Measurements from ENCODE around the gene SNRPD3. TPM values are rescaled to one million over a fixed set of nuclear protein-coding genes. Genes with fewer than 3 reads are reported as not detected.

Gene SNRPD3
- total RNA-seq, 6 experiments from 2014 or later = 98.9 to 108 (median 104) TPM

GRCh38 chr22:24578355-24579257, 22.8 kb downstream of the SNRPD3 start:
- peak; percentile 5 for DNase-seq

GRCh38 chr22:24579258-24579601, 23.4 kb downstream of the SNRPD3 start:
- TF ChIP-seq CTCF (IDR thresholded peaks at IDR 0.05) = no peak
- H3K4me3 Mint-ChIP-seq = no peak overlapping the region
- peak overlapping the region; percentile 2; the same call in 1 of the 2 replicates for H3K27ac Mint-ChIP-seq
- no peak for DNase-seq
- H3K9me3 Mint-ChIP-seq = no peaks in the 10 kb centered on the region
- H3K4me1 Mint-ChIP-seq (ENCODE audit: low read depth) = peaks cover 35% of the 10 kb centered on the region
- peaks cover 22% of the 10 kb centered on the region for H3K36me3 Mint-ChIP-seq (ENCODE audit: low read depth)
- H3K27me3 Mint-ChIP-seq (ENCODE audit: insufficient read depth) = no peaks in the 10 kb centered on the region; the same call in 1 of the 2 replicates

More at GRCh38 chr22:24578355-24579257, 22.8 kb downstream of the SNRPD3 start:
- Mint-ChIP-seq H3K4me1 (ENCODE audit: low read depth) (peaks cover 35% of the 10 kb centered on the region), H3K27ac (peak overlapping the region; percentile 30), H3K4me3 (no peak overlapping the region), H3K9me3 (no peaks in the 10 kb centered on the region), H3K27me3 (ENCODE audit: insufficient read depth) (no peaks in the 10 kb centered on the region; the same call in 1 of the 2 replicates), H3K36me3 (ENCODE audit: low read depth) (peaks cover 24% of the 10 kb centered on the region)
- TF ChIP-seq CTCF (IDR thresholded peaks at IDR 0.05) = no peak

DNA sequence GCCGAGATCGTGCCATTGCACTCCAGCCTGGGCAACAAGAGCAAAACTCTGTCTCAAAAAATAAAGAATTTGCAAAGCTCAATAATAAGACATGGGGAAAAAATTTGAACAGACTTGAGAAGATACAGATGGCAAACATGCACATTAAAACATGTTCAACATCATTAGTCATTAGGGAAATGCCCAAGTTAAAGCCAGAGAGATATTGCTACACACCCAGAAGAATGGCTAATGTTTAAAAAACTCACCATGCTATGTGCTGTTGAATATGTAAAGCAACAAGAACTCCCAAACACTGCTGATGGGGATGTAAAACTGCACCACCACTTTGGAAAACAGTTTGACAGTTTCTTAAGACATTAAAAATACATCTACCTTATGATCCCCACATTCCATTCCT, 24.5 kb downstream of the SNRPD3 start:
- H3K9me3 Mint-ChIP-seq = no peaks in the 10 kb centered on the region

GRCh38 chr22:24582056-24582814, 26.4 kb downstream of the SNRPD3 start:
- Mint-ChIP-seq H3K27ac (no peak overlapping the region), H3K9me3 (no peaks in the 10 kb centered on the region), H3K4me1 (ENCODE audit: low read depth) (peaks cover 29% of the 10 kb centered on the region), H3K27me3 (ENCODE audit: insufficient read depth) (no peaks in the 10 kb centered on the region; the same call in 1 of the 2 replicates), H3K4me3 (no peak overlapping the region), H3K36me3 (ENCODE audit: low read depth) (peaks cover 6% of the 10 kb centered on the region)
- TF ChIP-seq CTCF (IDR thresholded peaks at IDR 0.05) = no peak
- DNase-seq = no peak

More for the DNA sequence above, 24.5 kb downstream of the SNRPD3 start:
- no peaks in the 10 kb centered on the region; the same call in 1 of the 2 replicates for H3K27me3 Mint-ChIP-seq (ENCODE audit: insufficient read depth)
- peaks cover 12% of the 10 kb centered on the region for H3K36me3 Mint-ChIP-seq (ENCODE audit: low read depth)
- peak; percentile 78 for DNase-seq
- H3K4me1 Mint-ChIP-seq (ENCODE audit: low read depth) = peaks cover 29% of the 10 kb centered on the region
- H3K4me3 Mint-ChIP-seq = no peak overlapping the region
- H3K27ac Mint-ChIP-seq = peak overlapping the region; percentile 47; the same call in 1 of the 2 replicates
- no peak for TF ChIP-seq CTCF (IDR thresholded peaks at IDR 0.05)

GRCh38 chr22:24583221-24584165, 27.7 kb downstream of the SNRPD3 start:
- Mint-ChIP-seq H3K9me3 (no peaks in the 10 kb centered on the region), H3K36me3 (ENCODE audit: low read depth) (no peaks in the 10 kb centered on the region), H3K4me1 (ENCODE audit: low read depth) (peaks cover 23% of the 10 kb centered on the region), H3K27me3 (ENCODE audit: insufficient read depth) (no peaks in the 10 kb centered on the region; the same call in 1 of the 2 replicates), H3K4me3 (no peak overlapping the region), H3K27ac (no peak overlapping the region)
- DNase-seq = no peak
- TF ChIP-seq CTCF (IDR thresholded peaks at IDR 0.05) = no peak

Measured in HFFc6 (cell line).